ENCODE data around the gene CMC4. TPM values are rescaled to one million over a fixed set of nuclear protein-coding genes. Genes with fewer than 3 reads are reported as not detected.

Gene CMC4
- total and polyA plus RNA-seq, 2 donors (not counting 1 experiment from before 2014, with no cell fraction given): 8.1 to 9.6 TPM

DNA sequence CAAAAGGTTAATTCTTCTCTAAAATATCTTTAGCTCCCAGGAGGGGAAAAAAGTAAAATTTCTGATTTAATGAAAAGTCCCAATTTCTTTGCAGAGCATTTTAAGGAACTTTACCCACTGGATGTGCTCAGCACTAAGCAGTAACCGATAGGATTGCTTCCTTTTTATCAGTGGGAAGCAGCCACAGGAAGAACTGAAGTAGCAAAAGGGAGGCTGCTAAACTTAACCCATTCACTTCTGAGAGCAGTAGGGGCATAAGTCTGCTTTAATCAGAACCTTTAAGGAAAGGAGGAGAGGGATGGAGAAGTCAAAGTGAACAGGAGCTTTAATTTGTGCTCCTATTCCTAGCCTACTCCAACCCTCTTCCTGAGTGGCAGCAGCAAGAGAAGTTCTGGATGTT is 48.4 kb downstream of the CMC4 start, which contains the start of gene F8:
F8 (minus strand) TSS at position 139 of the 400 bp plus-strand sequence. CDS start 171 bp downstream, outside the sequence.
- TF ChIP-seq EZH2 (IDR thresholded peaks at IDR 0.05; ENCODE audit: low read length, missing control alignments) (no peak), CTCF (conservative IDR thresholded peaks at IDR 0.05 in 1 of 2, IDR thresholded peaks at IDR 0.05 in 1 of 2; ENCODE audit: low read depth in 1 of 2, low read length in 2 of 2) (no peak)
- H3K4me3 ChIP-seq (replicated peaks in 1 of 4; ENCODE audit: control extremely low read depth in 1 of 4, insufficient read depth in 1 of 4, low read depth in 3 of 4, low read length in 4 of 4): no peak within 1 kb of the TSS
- no peak within 1 kb of the TSS for H2AFZ ChIP-seq (ENCODE audit: low read length)
- H3K4me2 ChIP-seq (ENCODE audit: extremely low read depth, insufficient read depth, low read length): no peak within 1 kb of the TSS
- DNase-seq (ENCODE audit: low read depth in 2 of 2): no peak
- H3K9me3 ChIP-seq (ENCODE audit: control insufficient read depth, insufficient read depth, low read depth, low read length): no peaks in the 10 kb centered on the region
- no peaks in the 10 kb centered on the region for H3K36me3 ChIP-seq (ENCODE audit: control insufficient read depth, insufficient read depth, low read length)
- no peak within 1 kb of the TSS for H3K9ac ChIP-seq (ENCODE audit: insufficient read depth, low read length)
- H3K27ac ChIP-seq (ENCODE audit: insufficient read depth, low read length): no peak within 1 kb of the TSS
- no peaks in the 10 kb centered on the region for H4K20me1 ChIP-seq (ENCODE audit: control insufficient read depth, extremely low read depth, insufficient read depth, low read length)
- no peaks in the 10 kb centered on the region for H3K27me3 ChIP-seq (ENCODE audit: control insufficient read depth, insufficient read depth, low read length)
- H3K79me2 ChIP-seq (ENCODE audit: control insufficient read depth, insufficient read depth, low read length): no peaks in the 10 kb centered on the region
- no peaks in the 10 kb centered on the region for H3K4me1 ChIP-seq (ENCODE audit: control insufficient read depth, extremely low read depth, insufficient read depth, low read length)

- H3K79me2 ChIP-seq (ENCODE audit: control insufficient read depth, insufficient read depth, low read length): no peaks in the 10 kb centered on the region
- DNase-seq (ENCODE audit: low read depth in 2 of 2): no peak
- no peaks in the 10 kb centered on the region for H3K4me1 ChIP-seq (ENCODE audit: control insufficient read depth, extremely low read depth, insufficient read depth, low read length)
- TF ChIP-seq CTCF (conservative IDR thresholded peaks at IDR 0.05 in 1 of 2, IDR thresholded peaks at IDR 0.05 in 1 of 2; ENCODE audit: low read depth in 1 of 2, low read length in 2 of 2) (no peak), EZH2 (IDR thresholded peaks at IDR 0.05; ENCODE audit: low read length, missing control alignments) (no peak)
- H3K36me3 ChIP-seq (ENCODE audit: control insufficient read depth, insufficient read depth, low read length): no peaks in the 10 kb centered on the region
- no peak overlapping the region for H3K4me2 ChIP-seq (ENCODE audit: extremely low read depth, insufficient read depth, low read length)
- H4K20me1 ChIP-seq (ENCODE audit: control insufficient read depth, extremely low read depth, insufficient read depth, low read length): no peaks in the 10 kb centered on the region
- H3K4me3 ChIP-seq (replicated peaks in 1 of 4; ENCODE audit: control extremely low read depth in 1 of 4, insufficient read depth in 1 of 4, low read depth in 3 of 4, low read length in 4 of 4): no peak overlapping the region
- no peak overlapping the region for H3K9ac ChIP-seq (ENCODE audit: insufficient read depth, low read length)
- no peaks in the 10 kb centered on the region for H3K27me3 ChIP-seq (ENCODE audit: control insufficient read depth, insufficient read depth, low read length)
- no peak overlapping the region for H2AFZ ChIP-seq (ENCODE audit: low read length)
- H3K9me3 ChIP-seq (ENCODE audit: control insufficient read depth, insufficient read depth, low read depth, low read length): no peaks in the 10 kb centered on the region
- H3K27ac ChIP-seq (ENCODE audit: insufficient read depth, low read length): no peak overlapping the region
Observed at GRCh38 chrX:155020591-155020990, 50.3 kb downstream of the CMC4 start.

Other genes starting within 250 kb of the CMC4 start
- gene SMIM9, start 236.5 kb downstream of the CMC4 start, total RNA-seq: not detected in 2 replicates
- gene SMIM9, start 236.5 kb downstream of the CMC4 start, polyA plus RNA-seq: not detected in 2 replicates
- 2.3 and 4.8 TPM in 2 replicates for gene F8A1, start 184.8 kb downstream of the CMC4 start, total RNA-seq
- gene F8A1, start 184.8 kb downstream of the CMC4 start, polyA plus RNA-seq: 3.0 and 5.4 TPM in 2 replicates
- gene F8, start 48.4 kb downstream of the CMC4 start, total RNA-seq: 5.4 and 7.9 TPM in 2 replicates
- gene F8, start 48.4 kb downstream of the CMC4 start, polyA plus RNA-seq: 3.2 and 4.5 TPM in 2 replicates
- gene FUNDC2, start 44.3 kb downstream of the CMC4 start, total RNA-seq: 18.3 and 21.3 TPM in 2 replicates
- 92.4 and 97.1 TPM in 2 replicates for gene FUNDC2, start 44.3 kb downstream of the CMC4 start, polyA plus RNA-seq
- gene MTCP1, start within 50 bp of the CMC4 start, total RNA-seq: 14.6 and 16.0 TPM in 2 replicates
- gene MTCP1, start within 50 bp of the CMC4 start, polyA plus RNA-seq: 9.3 and 10.6 TPM in 2 replicates
- gene BRCC3, start 372 bp upstream of the CMC4 start, total RNA-seq: 9.5 and 12.1 TPM in 2 replicates
- 22.0 and 29.8 TPM in 2 replicates for gene BRCC3, start 372 bp upstream of the CMC4 start, polyA plus RNA-seq
- gene VBP1, start 145.3 kb upstream of the CMC4 start, total RNA-seq: 43.9 and 60.9 TPM in 2 replicates
- 63.9 and 67.8 TPM in 2 replicates for gene VBP1, start 145.3 kb upstream of the CMC4 start, polyA plus RNA-seq
- gene RAB39B, start 193.4 kb upstream of the CMC4 start, total RNA-seq: 1.3 and 3.0 TPM in 2 replicates
- 0.12 and 0.79 TPM in 2 replicates for gene RAB39B, start 193.4 kb upstream of the CMC4 start, polyA plus RNA-seq